Right renal pelvis (tissue), 4 donors: Measurements from ENCODE around the gene SYNPR. TPM values are rescaled to one million over a fixed set of nuclear protein-coding genes. Genes with fewer than 3 reads are reported as not detected.
A peak's percentile ranks its signal among the peaks of the same experiment; 100 is the strongest.

Source experiments
- DNase-seq, 4 donors: peaks; one replicate each; pipeline ENCODE4 v3.0.0-alpha.2; 2013; ENCODE audit warnings: low read depth in 4 of 4, low spot score in 3 of 4, missing footprints in 1 of 4
- polyA plus RNA-seq, 4 donors: library from polyadenylated mRNA; unstranded; fragments of 120-200 nt; gene quantifications; one replicate each; pipeline ENCODE4 v1.2.1, GENCODE V29; 2013; ENCODE audit not compliant: insufficient read length in 4 of 4

Gene SYNPR
- polyA plus RNA-seq, 4 donors: 0.10 to 0.12 TPM; not detected in 2

DNA sequence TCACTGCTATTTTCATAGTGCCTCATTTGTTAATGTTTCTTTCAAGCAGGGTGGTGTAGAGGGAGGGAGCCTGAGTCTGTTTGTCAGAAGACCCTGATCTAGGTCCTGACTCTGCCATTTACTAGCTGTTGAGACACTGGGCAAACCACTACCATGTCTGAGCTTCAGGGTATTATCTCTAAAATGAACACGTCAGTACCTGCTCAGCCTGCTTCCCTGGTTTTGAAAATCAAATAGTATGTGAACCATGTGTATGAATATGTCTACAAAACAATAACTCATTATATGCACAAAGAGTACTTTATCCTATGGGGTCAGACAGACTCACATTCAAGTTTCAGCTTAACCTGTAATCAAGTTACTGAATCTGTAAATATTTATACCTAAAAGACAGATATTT, 25.1 kb downstream of the SYNPR start:
- DNase-seq: no peak

DNA sequence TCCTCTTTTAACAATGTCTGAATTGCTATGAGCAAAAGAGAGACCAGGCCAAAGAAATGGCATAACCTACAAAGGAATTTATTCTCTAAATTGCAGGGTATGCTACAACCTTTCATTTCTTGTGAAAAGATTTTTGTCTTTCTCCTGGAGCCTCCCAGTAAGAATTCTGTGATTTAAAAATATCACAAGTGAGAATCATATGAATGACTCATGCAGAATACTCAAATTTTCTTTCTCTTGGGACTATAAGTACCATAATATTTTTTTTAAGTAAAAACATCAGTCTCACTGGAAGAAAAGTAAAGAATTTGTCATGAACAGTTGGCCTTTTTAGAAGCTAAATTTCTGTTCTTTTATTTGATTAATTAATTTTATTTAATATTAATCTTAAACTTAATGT, 26.3 kb downstream of the SYNPR start:
- no peak for DNase-seq

DNA sequence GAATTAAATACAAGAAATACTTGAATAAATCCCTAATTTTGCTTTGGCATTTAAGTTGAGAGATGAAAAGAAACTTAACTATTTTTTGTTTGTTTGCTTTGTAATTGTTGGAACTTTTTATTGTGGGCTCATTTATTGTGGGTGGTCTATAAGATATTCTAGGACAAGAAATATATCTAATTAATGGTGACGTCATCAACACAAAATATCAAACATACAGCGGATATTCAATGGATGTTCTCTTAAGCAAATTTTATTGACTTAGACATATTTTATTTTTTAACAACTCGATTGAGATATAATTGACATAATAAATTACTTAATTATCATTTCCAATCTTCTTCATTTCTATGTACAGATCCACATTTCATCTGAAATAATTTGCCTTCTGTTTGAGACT, 30.0 kb downstream of the SYNPR start:
- DNase-seq: no peak

DNA sequence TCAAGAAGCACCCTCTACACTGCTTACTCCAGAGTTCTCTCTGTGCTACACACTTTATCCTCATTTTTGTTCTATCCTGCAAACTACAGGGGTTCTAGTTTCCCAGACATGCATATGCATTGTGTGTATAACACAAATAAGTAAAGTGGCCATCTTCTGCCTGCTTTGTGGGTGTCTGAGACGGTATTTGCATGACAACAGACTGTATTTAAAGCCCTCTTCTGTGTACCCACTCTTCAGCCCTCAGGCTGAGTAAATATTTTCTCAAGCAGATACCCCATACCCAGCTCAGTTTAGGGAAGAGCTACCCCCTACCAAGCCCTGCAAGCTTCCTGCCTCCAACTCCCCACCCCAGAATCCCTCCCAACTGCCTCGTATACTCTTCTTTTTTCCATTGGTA, 31.7 kb downstream of the SYNPR start:
- no peak for DNase-seq

DNA sequence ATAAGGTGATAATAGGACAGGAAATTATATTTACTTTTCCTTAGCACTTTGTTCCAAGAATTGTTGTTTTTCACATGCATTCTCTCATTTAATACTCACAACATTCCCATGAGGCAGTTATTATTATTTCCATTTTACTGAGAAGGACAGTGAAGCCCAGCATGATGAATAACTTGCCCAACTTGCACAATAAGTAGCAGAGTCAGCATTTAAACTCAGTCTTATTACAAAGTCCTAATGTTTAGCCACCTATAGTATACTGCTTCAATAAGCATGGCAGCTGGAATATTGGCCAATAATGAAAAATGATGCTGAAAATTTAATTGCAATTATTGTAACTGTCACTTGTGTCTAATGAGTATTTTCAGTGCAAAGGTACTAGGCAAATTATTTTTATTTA, 45.7 kb downstream of the SYNPR start:
- DNase-seq: no peak

DNA sequence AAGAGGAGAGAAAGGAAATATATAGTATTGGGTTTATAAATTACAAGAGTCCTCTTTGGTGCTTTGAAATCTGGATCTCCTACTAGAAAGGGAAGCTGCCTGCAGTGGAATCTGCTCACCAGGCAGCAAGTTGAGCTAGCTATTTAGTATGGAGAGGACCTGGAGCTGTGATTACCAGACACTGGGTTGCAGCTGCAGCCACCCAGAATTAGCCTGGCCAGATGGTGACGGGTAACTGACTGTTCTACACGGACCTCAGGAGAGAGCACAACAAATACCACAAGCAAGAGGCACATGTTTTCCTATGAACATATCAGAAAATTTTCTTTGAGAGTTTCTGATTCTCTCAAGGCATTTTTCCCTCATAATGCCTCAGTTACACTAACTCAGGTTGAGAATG, 46.5 kb downstream of the SYNPR start:
- DNase-seq: no peak

DNA sequence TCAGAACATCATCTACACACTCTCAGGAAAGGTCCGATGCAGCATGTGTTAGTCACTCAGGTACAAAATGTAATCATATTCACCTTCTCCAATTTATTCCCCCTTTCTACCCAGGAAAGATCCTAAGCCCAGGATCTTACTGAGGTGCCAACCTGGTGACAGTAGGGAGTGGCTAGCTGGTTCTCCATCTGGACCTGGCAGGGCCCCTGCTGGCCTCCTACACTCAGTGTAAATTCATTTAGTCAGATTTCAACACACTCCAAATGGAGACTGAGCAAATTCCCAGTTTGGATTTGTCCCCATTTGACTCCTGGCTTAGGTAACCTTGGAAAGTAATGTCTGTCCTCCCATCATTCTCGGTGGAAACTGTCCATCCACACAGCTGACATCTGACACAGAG, 47.3 kb downstream of the SYNPR start:
- no peak for DNase-seq

DNA sequence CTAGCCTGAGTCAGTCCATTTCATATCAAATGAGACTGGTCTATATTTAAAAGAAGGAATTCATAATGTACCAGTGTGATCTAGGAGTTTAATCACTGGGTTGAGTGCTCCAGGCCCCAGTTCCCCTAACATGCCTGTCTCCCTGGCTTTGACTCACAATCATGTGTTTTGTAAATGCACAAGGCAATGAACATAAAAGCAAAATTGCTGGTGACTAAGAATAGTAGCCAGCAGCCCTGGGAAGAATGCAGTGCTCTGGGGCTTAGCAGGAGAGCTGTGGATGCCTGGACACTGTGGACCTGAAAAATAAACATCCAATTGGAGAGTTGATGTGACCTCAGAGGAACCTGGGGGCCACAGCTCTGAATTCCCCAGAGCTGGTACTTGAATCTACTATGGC, 50.3 kb downstream of the SYNPR start:
- no peak for DNase-seq

DNA sequence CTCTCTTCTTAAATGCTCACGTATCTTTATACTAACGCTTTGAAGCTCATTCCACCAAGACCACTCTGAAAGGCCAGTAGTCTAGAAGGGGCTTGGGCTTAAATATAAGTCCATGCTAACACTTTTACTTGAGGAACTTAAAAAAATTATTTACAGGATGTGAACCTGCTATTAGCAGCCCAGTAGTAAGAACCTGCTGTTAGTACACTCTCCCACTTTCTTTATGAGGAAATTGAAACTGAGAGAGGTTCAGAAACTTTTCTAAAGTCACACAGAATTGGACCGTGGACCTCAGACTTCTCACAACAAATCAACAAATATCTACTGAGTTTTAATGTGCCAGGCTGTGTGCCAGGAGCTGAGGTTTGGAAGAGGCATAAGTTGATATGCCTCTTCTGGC, 53.4 kb downstream of the SYNPR start:
- DNase-seq: no peak

DNA sequence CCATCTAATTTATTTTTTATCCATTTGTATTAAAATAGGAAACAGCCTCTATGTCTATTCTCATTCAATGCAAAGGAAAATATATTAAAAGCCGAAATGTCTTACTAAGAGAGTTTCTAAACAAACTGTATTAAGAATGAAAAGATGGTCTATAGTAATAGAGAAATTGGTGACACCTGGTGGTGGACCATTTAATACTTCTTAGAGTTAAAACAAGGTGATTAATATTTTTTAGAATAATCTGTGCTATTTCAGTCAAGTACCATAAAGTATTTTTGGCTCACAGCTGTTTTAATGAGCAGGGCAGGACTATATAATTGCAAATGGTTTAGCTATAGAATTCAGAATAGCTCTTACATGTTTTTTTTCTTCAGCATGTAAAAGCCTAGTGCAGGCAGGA, 55.7 kb downstream of the SYNPR start:
- DNase-seq: no peak

DNA sequence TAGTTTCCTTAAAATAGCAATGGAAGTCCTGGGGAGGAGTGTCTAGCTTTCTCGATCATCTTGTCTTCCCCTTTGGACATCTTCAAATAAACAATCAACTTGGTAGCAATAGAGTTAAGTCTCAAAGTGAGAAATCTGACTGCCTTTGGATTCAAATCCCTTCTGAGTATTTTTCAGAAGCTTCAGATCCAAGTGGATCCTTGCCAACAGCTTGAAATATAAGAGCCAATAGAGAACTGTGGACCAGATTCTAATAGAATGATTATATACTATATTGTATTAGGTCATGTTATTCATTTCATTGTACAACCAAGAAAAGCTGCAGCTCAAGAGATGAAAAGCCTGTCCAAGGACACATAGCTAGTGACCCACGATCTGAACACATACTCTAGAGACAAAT, 60.2 kb downstream of the SYNPR start:
- no peak for DNase-seq

DNA sequence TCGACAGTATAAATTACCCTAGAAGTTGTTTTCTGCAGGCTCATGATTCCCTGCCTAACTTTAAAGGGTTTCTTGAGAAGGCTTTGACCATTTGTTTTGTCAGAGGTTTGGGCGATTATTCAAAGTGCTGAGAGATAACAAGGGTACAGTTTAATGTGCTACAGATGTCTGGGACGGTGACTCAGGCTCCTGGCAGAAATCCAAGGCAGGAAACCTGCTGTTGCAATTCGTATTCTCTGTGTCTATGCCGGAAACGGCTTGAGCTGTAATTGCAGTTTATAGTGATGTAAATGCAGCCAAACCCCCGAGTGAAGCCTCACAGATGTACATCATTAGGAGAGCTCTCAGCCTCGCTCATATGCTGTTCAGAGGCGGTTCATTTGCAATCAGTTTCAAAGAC, 65.6 kb downstream of the SYNPR start:
- DNase-seq: peak in 3 of 4 donors; percentile 42 to 50 (median 42)

DNA sequence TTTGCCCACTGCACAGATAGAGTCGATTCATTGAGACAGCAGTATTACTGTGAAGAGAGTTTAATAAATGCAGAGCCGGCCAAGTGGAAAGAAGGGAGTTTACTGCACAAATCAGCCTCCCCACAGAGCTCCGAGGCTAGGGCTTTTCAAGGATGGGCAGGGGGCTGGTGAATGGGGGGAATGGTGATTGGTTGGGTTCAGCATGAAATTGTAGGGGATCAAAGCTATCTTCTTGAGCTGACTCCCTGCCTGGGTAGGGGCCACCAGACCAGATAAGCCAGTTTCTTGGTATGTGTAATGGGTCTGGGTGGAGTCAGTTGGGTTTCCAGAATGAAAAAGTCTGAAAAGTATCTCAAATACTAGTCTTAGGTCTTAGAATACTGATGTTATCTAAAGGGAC, 66.6 kb downstream of the SYNPR start:
- DNase-seq: no peak

DNA sequence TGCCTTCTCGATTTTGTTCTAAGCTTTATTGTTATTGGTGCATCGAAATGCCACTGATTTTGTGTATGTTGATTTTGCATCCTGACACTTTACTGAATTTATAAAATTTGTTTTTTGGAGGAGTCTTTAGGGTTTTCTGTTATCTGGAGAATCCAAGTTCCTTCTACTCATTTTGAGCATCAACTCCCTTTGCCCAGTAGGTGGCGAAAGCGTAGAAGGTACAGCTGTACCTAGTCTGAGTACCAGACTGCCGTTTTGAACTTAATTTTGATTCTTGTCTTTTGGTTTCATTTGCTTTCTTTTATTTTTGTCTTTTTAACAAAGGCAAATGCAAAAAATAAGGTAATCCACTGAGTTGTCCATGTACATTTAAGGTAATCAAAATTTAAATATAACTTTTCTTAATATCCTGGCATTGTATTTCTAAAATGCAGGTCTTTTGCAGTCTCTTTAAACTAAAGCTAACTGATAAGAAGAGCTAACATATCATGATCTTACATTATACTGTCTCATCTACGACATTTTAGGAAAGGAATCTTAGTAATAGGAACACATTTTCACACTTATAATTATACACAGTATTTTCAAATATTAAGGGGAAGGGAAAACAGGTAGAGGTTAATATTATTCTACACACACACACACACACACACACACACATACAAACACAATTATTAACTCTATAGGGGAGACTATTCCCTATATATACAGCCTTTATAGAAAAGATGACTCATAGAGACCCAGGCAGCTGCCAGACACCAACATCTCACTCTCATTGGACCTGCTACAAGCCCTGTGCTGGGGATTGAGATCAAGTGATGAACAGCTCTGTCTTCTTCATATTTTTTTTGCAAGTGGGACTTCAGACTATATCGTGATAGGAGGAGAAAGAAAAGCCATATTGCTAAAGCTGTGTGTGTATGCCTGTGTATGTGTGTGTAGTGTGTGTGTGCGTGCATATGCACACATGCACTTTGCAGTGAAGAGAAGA, 71.8 kb downstream of the SYNPR start:
- peak in 3 of 4 donors; percentile 28 to 49 (median 41) for DNase-seq

DNA sequence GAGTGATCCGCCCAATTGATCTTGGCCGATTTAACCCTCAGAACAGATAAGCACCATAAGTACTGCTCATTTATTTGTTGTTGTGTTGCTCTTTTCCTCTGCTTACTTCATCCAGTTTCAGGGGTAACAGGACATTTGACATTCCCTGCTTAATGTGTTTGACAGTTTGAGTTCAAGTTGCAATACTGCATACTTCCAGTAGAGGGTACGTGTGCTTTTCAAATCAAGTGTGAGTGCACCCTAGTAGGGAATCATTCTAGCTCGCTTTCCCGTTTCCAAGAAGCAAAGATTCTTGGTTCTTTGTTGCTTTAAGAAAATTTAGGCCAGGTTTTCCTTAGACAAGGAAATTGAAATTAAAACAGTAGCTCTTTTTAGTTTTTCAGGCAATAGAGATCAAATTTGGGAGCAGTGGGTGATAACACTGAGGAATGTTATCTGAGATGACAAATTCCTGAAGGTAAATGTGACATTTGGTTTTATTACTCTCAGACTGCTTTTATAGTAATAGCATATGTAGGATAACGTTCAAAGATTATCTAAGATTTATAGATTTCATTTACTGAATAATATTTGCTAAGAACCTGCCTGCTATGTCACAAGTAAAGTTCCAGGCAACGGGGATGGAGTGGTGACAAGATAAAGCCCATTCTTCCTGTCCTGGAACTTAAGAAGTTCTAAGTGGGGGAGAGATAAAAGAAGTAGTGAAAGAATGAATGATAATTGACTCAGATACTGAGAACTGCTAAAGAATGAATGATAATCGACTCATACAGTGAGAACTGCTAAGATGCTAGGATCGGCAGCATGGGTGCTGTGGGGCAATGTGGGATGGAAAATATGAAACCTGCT, 73.3 kb downstream of the SYNPR start:
- peak in 3 of 4 donors; percentile 39 to 51 (median 43) for DNase-seq

DNA sequence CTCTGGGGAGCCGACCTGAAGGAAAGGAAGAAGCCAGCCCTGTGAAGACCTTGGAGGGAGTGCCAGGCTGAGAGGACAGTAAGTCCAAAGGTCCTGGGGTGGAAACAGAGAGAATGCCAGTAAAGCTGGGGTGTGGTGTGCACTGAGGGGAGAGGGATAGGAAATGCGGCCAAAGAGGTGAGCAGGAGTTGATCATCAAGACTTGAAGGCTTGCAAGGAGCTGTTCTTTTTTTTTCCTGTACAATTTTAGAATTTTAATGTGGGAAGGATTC, 73.8 kb downstream of the SYNPR start:
- DNase-seq: no peak

DNA sequence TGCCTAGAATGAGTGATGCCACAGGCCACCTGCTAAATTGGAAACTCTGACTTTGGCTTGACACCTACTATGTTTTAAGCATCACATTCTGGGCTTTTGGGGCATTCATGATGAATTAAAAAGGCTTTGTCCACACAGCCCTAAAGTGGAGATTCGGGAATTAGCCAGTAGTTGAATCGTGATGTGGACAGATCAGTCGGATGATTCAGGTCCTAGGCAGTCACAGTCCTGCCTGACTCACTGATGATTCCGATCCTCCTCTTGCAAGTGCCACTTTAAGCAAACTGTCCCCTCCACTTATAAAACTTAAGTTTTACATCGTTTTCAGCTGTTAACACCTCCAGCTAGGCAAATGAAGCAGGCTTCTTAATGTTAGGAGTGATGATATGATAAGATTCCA, 75.3 kb downstream of the SYNPR start:
- DNase-seq: no peak

DNA sequence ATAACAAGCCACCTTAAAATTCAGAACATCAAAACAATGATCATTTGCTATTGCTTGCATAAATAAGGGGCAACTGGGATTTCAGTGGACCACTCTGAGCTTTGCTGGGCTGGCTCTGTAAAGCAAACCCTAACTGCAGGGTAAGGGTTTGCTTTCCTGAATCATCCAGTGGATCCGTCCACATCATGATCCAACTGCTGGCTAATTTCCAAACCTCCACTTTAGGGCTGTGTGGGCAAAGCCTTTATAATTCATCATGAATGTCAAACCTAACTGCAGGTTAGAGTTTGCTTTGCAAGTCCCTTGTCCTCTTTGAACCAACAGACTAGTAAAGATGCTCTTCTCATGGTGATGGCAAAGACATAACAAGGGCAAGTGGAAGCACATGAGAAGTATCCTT, 76.1 kb downstream of the SYNPR start:
- DNase-seq: no peak

DNA sequence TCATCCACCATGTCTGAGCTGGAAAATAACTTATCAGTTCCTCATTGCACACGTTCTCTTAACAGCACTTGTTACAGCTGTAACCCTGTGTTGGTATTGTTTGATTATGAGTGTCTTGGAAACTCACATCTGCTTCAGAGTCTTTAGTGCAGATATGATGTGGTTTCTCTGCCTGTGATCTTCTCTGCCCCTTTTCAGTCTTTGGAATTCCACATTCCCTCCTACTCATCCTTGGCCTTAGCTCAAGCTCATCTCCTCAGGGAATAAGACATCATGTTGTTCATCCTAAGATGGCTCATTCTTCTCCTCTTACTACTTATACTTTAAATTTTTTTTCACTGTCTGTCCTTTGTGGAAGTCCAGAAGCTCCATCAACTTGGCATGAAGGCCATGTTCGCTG, 77.7 kb downstream of the SYNPR start:
- no peak for DNase-seq

DNA sequence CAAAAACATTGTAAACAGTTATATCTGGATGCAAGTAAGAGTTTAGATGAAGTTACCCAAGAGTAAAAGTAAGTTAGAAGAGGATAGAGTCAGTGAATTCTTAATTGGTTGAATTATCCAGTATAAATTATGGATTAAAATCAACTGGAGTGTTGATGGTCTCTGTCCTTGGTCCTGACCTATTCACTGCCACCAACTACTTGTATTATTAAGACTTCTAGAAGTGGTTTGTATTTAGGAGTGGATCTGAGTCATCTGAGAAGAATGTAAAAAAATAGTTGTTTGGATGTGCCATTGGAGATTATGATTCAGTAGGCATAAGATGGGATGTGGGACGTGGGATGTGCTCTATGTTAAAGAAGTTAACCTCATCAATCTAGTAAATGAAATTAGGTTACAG, 86.4 kb downstream of the SYNPR start:
- peak in 2 of 4 donors; percentile 3 to 12 for DNase-seq

DNA sequence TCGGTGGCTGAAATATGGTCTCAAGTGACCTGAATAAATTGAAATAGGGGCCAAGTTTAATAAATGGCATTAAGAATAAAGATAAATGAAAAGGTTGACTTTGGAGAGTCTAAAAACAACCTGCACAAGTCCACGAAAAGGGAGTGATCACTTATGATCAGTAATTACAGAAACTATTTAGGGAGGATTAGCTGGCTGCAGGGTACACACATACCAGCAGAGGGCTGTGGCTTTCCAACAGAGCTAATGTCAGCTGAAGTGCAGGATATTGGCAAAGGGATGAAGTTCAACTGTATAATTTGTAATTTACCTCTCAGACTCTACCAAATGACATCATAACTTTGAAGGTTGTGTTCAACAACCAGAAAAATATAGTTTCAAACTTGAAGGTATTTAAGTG, 86.8 kb downstream of the SYNPR start:
- no peak for DNase-seq

DNA sequence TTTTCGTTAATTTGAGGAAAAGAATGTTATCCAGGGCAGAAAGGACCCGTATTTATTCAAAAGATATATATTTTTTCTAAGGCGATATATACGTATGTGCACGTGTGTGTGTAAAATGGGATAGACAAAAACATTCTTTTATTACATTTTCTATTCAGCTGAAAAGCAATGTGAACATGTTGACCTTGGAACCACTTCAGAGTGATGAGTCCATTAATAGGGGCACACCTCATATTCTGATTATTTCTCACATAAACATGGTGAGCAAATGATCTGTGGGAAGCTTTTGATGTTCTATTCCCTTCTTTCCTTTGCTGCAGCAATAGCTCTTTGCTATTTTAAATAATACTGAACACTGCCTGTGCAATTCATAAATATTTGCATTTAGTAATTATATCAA, 87.6 kb downstream of the SYNPR start:
- no peak for DNase-seq
